Neural progenitor cell (in vitro differentiated cells): Measurements from ENCODE around the gene IFT88. TPM values are rescaled to one million over a fixed set of nuclear protein-coding genes. Genes with fewer than 3 reads are reported as not detected.

Source experiments
- DNase-seq: peaks from one replicate; pipeline ENCODE4 v3.0.0-alpha.2; 2016; ENCODE audit warnings: low spot score
- H2AFZ ChIP-seq: fragments of 200-600 bp; sonication (generic); replicated peaks from 2 replicates; pipeline ENCODE4 v1.6.1; 2016; ENCODE audit warnings: antibody characterized with exemption
- H3F3A ChIP-seq: fragments of 200-600 bp; sonication (generic); 2 replicates; pipeline ENCODE4 v1.6.1; 2016; ENCODE audit warnings: antibody characterized with exemption, low read depth
- H3K27ac ChIP-seq: fragments of 200-600 bp; sonication (generic); 2 replicates; pipeline ENCODE4 v1.5.1; 2016; ENCODE audit warnings: mild to moderate bottlenecking
- H3K27me3 ChIP-seq: fragments of 200-600 bp; sonication (generic); 2 replicates; pipeline ENCODE4 v1.6.1; 2016; ENCODE audit warnings: mild to moderate bottlenecking, moderate library complexity
- H3K36me3 ChIP-seq: fragments of 200-600 bp; sonication (generic); 2 replicates; pipeline ENCODE4 v1.5.1; 2016
- H3K4me1 ChIP-seq: fragments of 200-600 bp; sonication (generic); 2 replicates; pipeline ENCODE4 v1.6.1; 2016; ENCODE audit warnings: mixed run types
- H3K4me2 ChIP-seq: fragments of 200-600 bp; sonication (generic); 2 replicates; pipeline ENCODE4 v1.6.1; 2016
- H3K4me3 ChIP-seq: fragments of 200-600 bp; sonication (generic); 2 replicates; pipeline ENCODE4 v1.5.1; 2016
- H3K79me2 ChIP-seq: fragments of 200-600 bp; sonication (generic); 2 replicates; pipeline ENCODE4 v1.6.1; 2016; ENCODE audit warnings: low read depth
- H3K9ac ChIP-seq: fragments of 200-600 bp; sonication (generic); 2 replicates; pipeline ENCODE4 v1.6.1; 2016
- H3K9me3 ChIP-seq: fragments of 200-600 bp; sonication (generic); 2 replicates; pipeline ENCODE4 v1.5.1; 2016; ENCODE audit warnings: low read depth
- H4K20me1 ChIP-seq: fragments of 200-600 bp; sonication (generic); 2 replicates; pipeline ENCODE4 v1.6.1; 2016; ENCODE audit warnings: low read depth
- H3K27ac Mint-ChIP-seq: 3 replicates; pipeline ENCODE4 v1.8.0; 2021; ENCODE audit warnings: mixed read lengths
- H3K27me3 Mint-ChIP-seq: 2 replicates; pipeline ENCODE4 v1.8.0; 2022; ENCODE audit warnings: low read depth, mild to moderate bottlenecking, inconsistent platforms, moderate library complexity, mixed read lengths; ENCODE audit not compliant: insufficient read depth
- H3K36me3 Mint-ChIP-seq: 3 replicates; pipeline ENCODE4 v1.8.0; 2021; ENCODE audit warnings: mixed read lengths
- H3K4me1 Mint-ChIP-seq: 3 replicates; pipeline ENCODE4 v1.8.0; 2021; ENCODE audit warnings: mixed read lengths
- H3K4me3 Mint-ChIP-seq: 3 replicates; pipeline ENCODE4 v1.8.0; 2021; ENCODE audit warnings: mild to moderate bottlenecking, moderate library complexity, mixed read lengths
- H3K9me3 Mint-ChIP-seq: 3 replicates; pipeline ENCODE4 v1.8.0; 2020; ENCODE audit warnings: mixed read lengths
- EZH2 ChIP-seq: fragments of 200-600 bp; sonication (generic); IDR thresholded peaks from 2 replicates; pipeline ENCODE4 v1.6.1; 2017; ENCODE audit warnings: antibody characterized with exemption, mild to moderate bottlenecking, moderate library complexity
- EZH2phosphoT487 ChIP-seq: fragments of 200-600 bp; sonication (generic); IDR thresholded peaks from 2 replicates; pipeline ENCODE4 v1.6.1; 2017; ENCODE audit warnings: antibody characterized with exemption
- total RNA-seq: library from RNA; depleted of rRNA; stranded (reverse); fragments of >200 nt; gene quantifications from 2 replicates; pipeline ENCODE4 v1.2.3, GENCODE V29; 2015; ENCODE audit warnings: low replicate concordance
- TF ChIP-seq, protein P1 (sequence below): fragments of 200-600 bp; sonication (generic); IDR thresholded peaks from 2 replicates; pipeline ENCODE4 v1.5.1; 2017; ENCODE audit warnings: antibody characterized with exemption, mild to moderate bottlenecking

Gene IFT88
- total RNA-seq, 1 donor from 2014 or later = 18.4 TPM

DNA sequence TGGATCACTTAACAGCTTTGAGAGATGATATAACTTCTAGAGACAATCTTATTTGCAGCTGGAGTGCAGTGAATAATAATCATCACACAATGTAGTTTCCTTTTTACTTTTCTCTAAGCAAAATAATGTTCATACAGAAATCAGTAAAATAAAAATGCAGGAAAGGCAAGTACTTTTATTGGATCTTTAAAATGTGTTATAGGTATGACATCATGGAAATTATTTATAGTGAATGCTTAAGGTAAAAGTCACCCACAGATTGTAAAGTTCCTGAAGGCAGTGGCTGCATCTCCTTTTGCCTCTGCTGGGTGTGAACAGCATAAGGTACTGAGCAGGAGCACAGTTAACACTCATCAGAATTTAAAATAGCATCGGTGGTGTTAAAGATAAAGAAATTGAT lies 119.2 kb downstream of the IFT88 start:
- H3K4me1 ChIP-seq = peaks cover 40% of the 10 kb centered on the region
- no peaks in the 10 kb centered on the region for H3K79me2 ChIP-seq
- peaks cover 18% of the 10 kb centered on the region for H3K4me1 Mint-ChIP-seq
- no peaks in the 10 kb centered on the region for H3K9me3 ChIP-seq
- no peak overlapping the region for H3K9ac ChIP-seq
- no peak overlapping the region for H3K4me3 Mint-ChIP-seq
- H3K4me3 ChIP-seq = no peak overlapping the region
- no peaks in the 10 kb centered on the region for H4K20me1 ChIP-seq
- H3K27me3 Mint-ChIP-seq = peaks cover 2% of the 10 kb centered on the region
- DNase-seq = no peak
- H3K4me2 ChIP-seq = no peak overlapping the region
- no peaks in the 10 kb centered on the region for H3K36me3 ChIP-seq
- TF ChIP-seq, protein P1, sequence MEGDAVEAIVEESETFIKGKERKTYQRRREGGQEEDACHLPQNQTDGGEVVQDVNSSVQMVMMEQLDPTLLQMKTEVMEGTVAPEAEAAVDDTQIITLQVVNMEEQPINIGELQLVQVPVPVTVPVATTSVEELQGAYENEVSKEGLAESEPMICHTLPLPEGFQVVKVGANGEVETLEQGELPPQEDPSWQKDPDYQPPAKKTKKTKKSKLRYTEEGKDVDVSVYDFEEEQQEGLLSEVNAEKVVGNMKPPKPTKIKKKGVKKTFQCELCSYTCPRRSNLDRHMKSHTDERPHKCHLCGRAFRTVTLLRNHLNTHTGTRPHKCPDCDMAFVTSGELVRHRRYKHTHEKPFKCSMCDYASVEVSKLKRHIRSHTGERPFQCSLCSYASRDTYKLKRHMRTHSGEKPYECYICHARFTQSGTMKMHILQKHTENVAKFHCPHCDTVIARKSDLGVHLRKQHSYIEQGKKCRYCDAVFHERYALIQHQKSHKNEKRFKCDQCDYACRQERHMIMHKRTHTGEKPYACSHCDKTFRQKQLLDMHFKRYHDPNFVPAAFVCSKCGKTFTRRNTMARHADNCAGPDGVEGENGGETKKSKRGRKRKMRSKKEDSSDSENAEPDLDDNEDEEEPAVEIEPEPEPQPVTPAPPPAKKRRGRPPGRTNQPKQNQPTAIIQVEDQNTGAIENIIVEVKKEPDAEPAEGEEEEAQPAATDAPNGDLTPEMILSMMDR = no peak
- TF ChIP-seq EZH2 (no peak), EZH2phosphoT487 (no peak)
- H2AFZ ChIP-seq = no peak overlapping the region
- H3K27ac ChIP-seq = no peak overlapping the region
- H3K27ac Mint-ChIP-seq = no peak overlapping the region
- H3K36me3 Mint-ChIP-seq = peaks cover 5% of the 10 kb centered on the region
- H3K9me3 Mint-ChIP-seq = no peaks in the 10 kb centered on the region
- H3K27me3 ChIP-seq = no peaks in the 10 kb centered on the region
- peaks cover 8% of the 10 kb centered on the region for H3F3A ChIP-seq

DNA sequence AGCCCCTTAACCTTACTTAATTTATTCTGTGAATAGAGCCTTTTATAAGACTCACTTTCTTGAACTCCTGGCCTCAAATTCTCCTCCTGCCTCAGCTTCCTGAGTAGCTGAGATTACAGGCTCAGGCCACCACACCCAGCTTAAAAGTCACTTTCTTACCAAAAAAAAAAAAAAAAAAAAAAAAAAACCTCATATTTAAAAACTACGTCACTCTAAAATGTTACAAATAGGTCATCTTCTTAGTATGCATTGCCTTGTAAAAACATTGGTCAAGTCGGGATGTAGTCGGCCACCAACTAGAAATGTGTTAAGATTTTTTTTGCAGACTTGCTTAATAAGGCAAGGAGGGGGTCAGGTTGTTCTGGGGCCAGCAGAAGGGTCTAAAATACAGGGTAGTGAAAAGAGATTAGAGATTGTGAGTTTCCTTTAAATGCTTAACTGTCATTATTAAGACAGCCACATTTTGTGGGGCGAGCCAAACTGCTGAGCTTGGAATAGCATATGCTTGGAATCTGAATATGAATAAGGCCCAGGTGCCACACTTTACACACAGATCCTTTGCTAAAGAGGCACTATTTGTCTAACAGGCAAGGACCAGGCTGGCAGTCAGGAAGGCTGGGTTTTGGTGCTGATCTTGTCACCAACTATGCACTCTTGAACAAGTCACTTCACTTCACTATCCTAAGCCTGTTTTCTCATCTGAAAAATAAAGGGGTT lies 120.1 kb downstream of the IFT88 start:
- H3K36me3 Mint-ChIP-seq = peaks cover 4% of the 10 kb centered on the region
- no peak overlapping the region for H2AFZ ChIP-seq
- H3K27me3 ChIP-seq = no peaks in the 10 kb centered on the region
- H3K27me3 Mint-ChIP-seq = peaks cover 2% of the 10 kb centered on the region
- no peaks in the 10 kb centered on the region for H3K9me3 ChIP-seq
- no peak for DNase-seq
- no peak overlapping the region for H3K27ac Mint-ChIP-seq
- H3K9ac ChIP-seq = no peak overlapping the region
- H3K36me3 ChIP-seq = no peaks in the 10 kb centered on the region
- peaks cover 8% of the 10 kb centered on the region for H3F3A ChIP-seq
- H3K4me1 Mint-ChIP-seq = peaks cover 18% of the 10 kb centered on the region
- H3K4me2 ChIP-seq = no peak overlapping the region
- no peaks in the 10 kb centered on the region for H3K79me2 ChIP-seq
- H3K4me3 Mint-ChIP-seq = no peak overlapping the region
- H3K4me3 ChIP-seq = no peak overlapping the region
- no peak overlapping the region for H3K27ac ChIP-seq
- TF ChIP-seq EZH2phosphoT487 (no peak), EZH2 (no peak)
- TF ChIP-seq, protein P1 = no peak
- H4K20me1 ChIP-seq = no peaks in the 10 kb centered on the region
- no peaks in the 10 kb centered on the region for H3K9me3 Mint-ChIP-seq
- H3K4me1 ChIP-seq = peaks cover 35% of the 10 kb centered on the region

DNA sequence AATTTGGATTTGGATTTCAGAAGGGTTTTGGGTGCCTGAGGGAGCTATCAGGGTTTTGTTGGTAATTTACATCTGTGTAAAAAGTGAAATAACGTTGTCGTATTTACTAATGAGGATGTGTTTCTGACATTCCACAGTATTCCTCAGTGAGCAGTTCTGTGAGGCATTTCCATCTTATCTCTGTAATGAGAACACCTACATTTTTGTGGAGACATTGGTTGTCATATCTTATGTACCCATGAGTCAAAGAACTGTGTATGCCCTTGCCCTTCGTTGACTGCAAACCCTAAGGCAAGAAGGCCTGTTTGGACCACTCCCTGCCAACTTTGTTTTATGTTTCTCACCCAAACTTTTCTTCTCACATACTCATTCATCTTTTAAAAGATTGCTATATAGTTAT lies 122.3 kb downstream of the IFT88 start:
- peaks cover 16% of the 10 kb centered on the region for H3K4me1 Mint-ChIP-seq

More for the DNA sequence above, 122.3 kb downstream of the IFT88 start:
- peaks cover 2% of the 10 kb centered on the region for H3K27me3 Mint-ChIP-seq
- peaks cover 25% of the 10 kb centered on the region for H3K4me1 ChIP-seq
- no peaks in the 10 kb centered on the region for H3K27me3 ChIP-seq
- no peak overlapping the region for H3K4me2 ChIP-seq
- no peak for DNase-seq
- TF ChIP-seq, protein P1 = no peak
- TF ChIP-seq EZH2 (no peak), EZH2phosphoT487 (no peak)
- no peaks in the 10 kb centered on the region for H4K20me1 ChIP-seq
- no peak overlapping the region for H3K27ac ChIP-seq
- no peak overlapping the region for H3K27ac Mint-ChIP-seq
- no peak overlapping the region for H3K9ac ChIP-seq
- H3F3A ChIP-seq = peaks cover 8% of the 10 kb centered on the region
- no peaks in the 10 kb centered on the region for H3K9me3 Mint-ChIP-seq
- no peaks in the 10 kb centered on the region for H3K36me3 ChIP-seq
- H3K4me3 Mint-ChIP-seq = no peak overlapping the region
- H3K36me3 Mint-ChIP-seq = peaks cover 2% of the 10 kb centered on the region
- H2AFZ ChIP-seq = no peak overlapping the region
- H3K4me3 ChIP-seq = no peak overlapping the region
- H3K79me2 ChIP-seq = no peaks in the 10 kb centered on the region
- no peaks in the 10 kb centered on the region for H3K9me3 ChIP-seq
